Activated T-cell treated with anti-CD3 and anti-CD28 coated beads for 4 hours (primary cell): ENCODE data around the gene SH3BGRL2.
"Not testable (repeated sequence)": the region's sequence is repeated elsewhere in the genome, so short reads cannot be mapped to it uniquely, and the experiment has no call there.

Experiments used
- DNase-seq: peaks from one replicate; pipeline ENCODE4 v3.0.0-alpha.2; 2020

Gene SH3BGRL2

GRCh38 chr6:79704200-79704599 lies 73.1 kb downstream of the SH3BGRL2 start:
- no peak for DNase-seq

GRCh38 chr6:79705456-79705995 lies 74.4 kb downstream of the SH3BGRL2 start:
- no peak for DNase-seq

- no peak for DNase-seq
These were observed 75.4 kb downstream of the SH3BGRL2 start for GRCh38 chr6:79706527-79706926.

DNA sequence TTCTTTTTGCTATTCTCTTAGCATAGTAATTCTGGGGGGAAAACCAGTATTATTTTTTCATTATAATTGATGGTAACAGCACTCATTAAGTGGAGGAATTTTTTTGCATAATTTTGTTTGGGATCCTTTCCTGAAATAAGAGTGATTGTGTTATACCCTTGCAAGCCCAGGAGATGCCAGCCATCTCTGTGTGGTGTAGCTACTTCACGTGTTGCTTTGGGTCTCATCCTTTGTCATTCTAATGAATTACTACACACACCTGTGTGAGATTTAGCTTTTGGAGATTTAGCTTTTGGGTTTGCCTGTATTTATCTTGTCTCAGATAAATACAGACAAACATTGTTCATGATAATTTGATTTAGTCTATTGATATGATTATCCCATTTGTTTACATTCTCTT lies 76.5 kb downstream of the SH3BGRL2 start:
- no peak for DNase-seq

DNA sequence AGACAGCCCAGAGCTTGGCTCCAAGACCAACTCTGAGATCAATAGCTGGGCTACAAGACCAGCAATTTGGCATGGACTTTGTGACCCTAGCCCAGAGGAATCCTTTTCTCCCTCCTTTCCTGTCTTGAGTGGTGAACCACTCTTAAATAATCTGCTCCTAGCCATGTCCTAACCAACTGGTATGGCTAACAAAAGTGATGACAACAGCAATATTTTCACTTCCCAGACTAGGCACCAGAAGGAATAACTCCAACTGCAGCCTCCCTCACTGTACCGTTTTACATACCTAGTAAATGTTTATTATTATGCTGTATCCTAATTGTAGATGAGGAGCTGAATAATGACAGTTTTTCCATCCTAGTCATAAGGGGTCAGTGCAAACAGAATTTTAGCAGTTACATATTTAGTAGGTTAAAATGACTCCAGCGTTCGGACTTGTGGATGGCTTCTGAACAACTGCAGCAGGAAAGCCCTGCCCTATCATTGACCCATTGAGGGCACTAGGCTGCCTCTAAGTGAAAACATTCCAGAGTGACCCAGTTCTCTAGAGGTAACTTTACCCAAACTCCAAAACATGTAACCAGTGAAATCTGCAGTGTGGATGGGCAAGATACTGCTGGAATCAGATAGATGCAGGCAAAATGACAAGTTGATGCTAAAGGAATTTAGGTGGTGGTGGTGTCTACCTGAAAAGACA lies 77.1 kb downstream of the SH3BGRL2 start:
- no peak for DNase-seq

DNA sequence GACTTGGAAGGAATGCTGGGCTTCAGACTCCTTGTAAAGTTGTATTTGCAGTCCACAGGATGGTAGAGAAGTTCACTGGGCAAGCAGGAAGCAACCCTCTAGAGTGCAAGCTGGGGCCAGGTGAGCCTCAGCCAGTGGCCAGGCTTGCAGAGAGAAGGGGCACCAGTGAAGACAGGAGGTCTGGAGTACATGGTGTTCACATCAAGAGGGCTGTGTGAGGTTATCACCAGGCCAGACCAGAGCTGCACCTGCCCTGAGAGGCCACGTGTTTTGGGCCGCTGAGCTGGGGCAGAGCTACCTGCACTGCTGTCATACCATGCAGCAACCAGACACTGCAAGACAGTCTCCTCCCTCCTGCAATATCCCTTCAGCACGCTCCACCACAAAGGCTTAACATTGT lies 79.0 kb downstream of the SH3BGRL2 start:
- no peak for DNase-seq

GRCh38 chr6:79711167-79711566 lies 80.0 kb downstream of the SH3BGRL2 start:
- DNase-seq: no peak

GRCh38 chr6:79712144-79712543 lies 81.0 kb downstream of the SH3BGRL2 start:
- DNase-seq: no peak

- DNase-seq: no peak
These were observed 81.5 kb downstream of the SH3BGRL2 start for GRCh38 chr6:79712616-79713135.

GRCh38 chr6:79713701-79714322 lies 82.7 kb downstream of the SH3BGRL2 start:
- peak; percentile 25 for DNase-seq

- DNase-seq: no peak
These were observed 86.9 kb downstream of the SH3BGRL2 start for GRCh38 chr6:79717989-79718388.

DNA sequence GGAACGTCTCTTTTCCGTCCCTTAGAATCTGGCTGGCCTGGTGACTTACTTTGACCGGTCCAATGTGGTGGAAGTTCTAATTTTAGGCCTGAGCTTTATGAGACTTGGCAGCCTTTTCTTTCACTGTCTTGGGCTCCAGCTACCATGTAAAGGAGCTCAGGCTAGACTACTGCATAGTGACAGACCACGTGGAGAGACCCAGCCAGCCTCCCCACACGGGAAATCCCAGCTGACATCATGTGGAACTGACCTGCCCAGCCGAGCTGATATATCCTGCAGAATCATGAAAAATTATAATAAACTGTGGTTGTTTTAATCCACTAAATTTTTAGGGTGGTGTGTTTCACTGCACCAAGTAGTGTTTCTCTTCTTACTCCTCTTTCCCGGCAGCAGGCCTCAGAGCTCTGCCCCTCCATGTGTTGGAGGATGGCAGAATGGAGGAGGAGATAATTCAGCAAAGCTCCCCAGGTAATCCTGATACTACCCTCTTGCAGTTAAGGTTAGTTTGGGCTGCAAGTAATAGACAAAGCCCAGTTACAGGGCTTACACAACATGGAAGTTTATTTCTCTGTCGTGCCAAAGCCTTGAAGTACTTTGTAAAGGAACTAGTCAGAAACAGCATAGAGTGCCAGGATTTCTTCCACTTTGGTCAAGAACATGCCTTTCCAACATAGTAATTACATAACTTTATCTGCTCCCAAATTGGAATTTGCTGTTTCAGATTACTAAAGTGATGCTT lies 87.5 kb downstream of the SH3BGRL2 start:
- DNase-seq: no peak

DNA sequence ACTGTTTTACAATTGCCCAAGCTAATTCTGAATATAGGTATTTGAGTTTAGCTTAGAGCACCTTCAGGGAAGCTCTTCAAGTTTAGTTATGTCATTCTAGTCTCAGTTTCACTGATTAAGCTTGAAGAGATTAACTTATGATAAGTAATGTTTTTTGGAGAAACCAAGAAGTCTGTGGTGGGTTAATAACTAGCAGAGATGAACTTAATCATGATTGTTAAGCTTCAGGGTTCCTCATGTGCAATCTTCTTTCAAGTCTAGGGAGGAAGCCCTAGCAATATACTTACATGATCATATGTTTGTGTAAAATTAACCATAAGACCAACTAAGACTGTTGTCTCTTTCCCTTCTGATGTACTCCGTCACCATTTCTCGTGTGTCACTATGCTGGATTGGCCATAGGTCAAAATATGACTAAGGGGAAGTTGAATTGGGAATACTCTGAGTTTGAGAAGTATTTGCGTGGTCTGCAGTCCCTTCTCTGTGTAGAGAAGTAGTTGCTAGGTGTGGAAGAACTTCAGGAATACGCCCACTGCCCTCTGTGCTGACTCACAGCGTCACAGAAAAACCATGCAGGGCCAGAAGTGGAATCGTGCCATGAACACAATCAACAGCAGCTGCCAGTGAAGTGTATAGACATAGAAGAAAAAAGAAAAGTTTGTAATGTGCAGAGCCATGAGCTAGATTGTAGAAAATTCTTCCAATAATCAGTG lies 88.3 kb downstream of the SH3BGRL2 start:
- DNase-seq: no peak

GRCh38 chr6:79724816-79725215 lies 93.7 kb downstream of the SH3BGRL2 start:
- no peak for DNase-seq

DNA sequence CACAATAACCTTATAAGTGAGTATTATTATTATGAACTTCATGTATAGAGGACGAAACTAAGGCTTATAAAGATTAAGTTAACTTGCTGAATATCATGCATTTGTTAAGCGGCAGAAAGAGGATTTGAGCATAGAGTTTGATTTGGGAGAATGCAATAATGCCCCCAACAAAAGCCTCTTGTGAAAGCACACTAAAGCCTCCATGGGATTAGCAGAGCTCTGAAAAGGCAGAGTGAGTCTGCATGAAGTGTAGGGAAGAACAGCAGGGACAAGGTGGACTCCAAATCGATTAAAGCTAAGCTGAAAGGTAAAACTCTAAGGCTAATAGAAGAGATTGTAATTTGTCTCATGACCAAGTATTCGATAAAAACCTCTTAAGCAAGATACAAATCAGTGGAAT lies 100.3 kb downstream of the SH3BGRL2 start:
- no peak for DNase-seq

DNA sequence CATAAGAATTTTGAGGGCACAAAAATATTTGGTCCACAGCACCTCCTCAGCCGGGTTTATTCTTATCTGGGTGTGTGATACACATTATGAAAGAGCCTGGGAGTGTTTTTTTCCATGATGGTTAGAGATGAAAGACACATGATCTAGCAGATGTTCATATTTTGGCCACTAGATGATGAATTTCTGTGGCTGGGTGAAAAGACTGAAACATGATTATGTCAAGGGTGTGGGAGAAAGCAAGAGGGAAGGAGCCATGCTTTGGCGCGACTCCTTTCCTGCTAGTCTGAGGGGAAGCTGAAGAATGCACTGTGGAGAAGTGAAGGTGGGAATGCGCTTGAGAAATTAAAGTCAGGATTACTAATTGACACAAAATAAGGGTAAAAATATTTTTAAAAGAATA lies 102.3 kb downstream of the SH3BGRL2 start:
- DNase-seq: no peak

DNA sequence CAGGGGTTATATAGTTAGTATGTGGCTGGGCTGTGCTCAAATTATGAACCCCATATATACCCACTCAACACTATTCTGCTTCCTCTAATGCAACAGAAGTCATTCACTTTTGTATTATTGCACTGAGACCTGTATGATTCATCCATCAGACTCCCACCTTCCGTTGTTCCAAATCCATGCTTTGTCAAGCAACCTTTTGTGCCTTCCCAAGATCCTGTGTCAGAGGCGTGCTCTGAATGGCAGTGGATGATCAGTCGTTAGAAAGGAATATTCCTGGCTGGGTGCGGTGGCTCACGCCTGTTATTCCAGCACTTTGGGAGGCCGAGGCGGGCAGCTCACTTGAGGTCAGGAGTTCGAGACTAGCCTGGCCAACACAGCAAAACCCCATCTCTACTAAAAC lies 103.2 kb downstream of the SH3BGRL2 start:
- no peak for DNase-seq

DNA sequence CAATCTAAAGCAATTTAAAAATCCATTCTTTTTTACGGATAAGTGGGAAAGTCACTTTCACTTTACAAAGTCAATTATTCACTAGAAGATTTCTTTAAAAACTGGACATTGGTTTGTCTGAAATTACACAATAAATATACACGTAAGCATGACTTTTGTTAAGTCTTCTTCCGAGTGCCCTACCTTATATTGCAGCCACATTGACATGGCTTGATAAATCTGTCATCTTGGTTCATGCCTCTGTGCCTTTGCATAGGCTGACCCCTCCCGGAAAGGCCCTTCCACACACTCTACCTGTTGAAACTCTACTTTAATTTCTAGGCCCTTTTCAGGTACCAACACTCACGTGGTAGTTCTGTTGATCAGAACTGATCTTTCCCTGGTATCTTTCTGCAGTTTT lies 104.1 kb downstream of the SH3BGRL2 start:
- no peak for DNase-seq

- DNase-seq: no peak
These were observed 106.0 kb downstream of the SH3BGRL2 start for GRCh38 chr6:79737172-79737571.

- DNase-seq: no peak
These were observed 110.9 kb downstream of the SH3BGRL2 start for GRCh38 chr6:79742030-79742429.

DNA sequence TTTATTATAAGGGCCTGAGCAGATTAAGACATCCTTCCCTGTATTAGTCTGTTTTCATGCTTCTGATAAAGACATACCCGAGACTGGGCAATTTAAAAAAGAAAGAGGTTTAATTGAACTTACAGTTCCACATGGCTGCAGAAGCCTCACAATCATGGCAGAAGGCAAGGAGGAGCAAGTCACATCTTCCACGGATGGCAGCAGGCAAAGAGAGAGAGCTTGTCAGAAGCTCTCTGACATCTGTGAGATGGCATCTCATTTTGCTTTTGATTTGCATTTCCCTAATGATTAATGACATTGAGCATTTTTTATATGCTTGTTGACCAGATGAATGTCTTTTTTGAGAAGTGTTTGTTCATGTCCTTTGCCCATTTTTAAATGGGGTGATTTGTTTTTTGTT lies 114.2 kb downstream of the SH3BGRL2 start:
- DNase-seq: not testable (repeated sequence)

DNA sequence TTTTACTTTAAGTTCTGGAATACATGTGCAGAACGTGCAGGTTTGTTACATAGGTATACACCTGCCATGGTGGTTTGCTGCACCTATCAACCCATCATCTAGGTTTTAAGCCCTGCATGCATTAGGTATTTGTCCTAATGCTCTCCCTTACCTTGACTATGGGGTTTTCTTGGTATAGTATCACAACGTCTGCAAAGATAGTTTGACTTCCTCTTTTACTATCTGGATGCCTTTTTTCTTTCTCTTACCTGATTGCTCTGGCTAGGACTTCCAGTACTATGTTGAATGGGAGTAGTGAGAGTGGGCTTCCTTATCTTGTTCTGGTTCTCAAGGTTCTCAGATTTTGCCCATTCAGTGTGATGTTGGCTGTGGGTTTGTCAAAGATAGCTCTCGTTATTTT lies 115.2 kb downstream of the SH3BGRL2 start:
- not testable (repeated sequence) for DNase-seq

- no peak for DNase-seq
These were observed 119.7 kb downstream of the SH3BGRL2 start for GRCh38 chr6:79750806-79751205.
